GM19043 (cell line): ENCODE results near the gene SLC35F6.
"Not testable (repeated sequence)": the region's sequence is repeated elsewhere in the genome, so short reads cannot be mapped to it uniquely, and the experiment has no call there.

Source experiments
- ATAC-seq: cut with Tn5 transposase; IDR thresholded peaks from one replicate; pipeline ENCODE4 v1.9.1; 2021; ENCODE audit warnings: low read depth; ENCODE audit not compliant: unreplicated experiment

The SLC35F6 gene

GRCh38 chr2:26780203-26780760, 16.2 kb downstream of the SLC35F6 start:
- no peak for ATAC-seq

- no peak for ATAC-seq
These were observed 19.0 kb downstream of the SLC35F6 start for GRCh38 chr2:26782876-26783704.

- ATAC-seq: no peak
These were observed 20.6 kb downstream of the SLC35F6 start for GRCh38 chr2:26784570-26785234.

DNA sequence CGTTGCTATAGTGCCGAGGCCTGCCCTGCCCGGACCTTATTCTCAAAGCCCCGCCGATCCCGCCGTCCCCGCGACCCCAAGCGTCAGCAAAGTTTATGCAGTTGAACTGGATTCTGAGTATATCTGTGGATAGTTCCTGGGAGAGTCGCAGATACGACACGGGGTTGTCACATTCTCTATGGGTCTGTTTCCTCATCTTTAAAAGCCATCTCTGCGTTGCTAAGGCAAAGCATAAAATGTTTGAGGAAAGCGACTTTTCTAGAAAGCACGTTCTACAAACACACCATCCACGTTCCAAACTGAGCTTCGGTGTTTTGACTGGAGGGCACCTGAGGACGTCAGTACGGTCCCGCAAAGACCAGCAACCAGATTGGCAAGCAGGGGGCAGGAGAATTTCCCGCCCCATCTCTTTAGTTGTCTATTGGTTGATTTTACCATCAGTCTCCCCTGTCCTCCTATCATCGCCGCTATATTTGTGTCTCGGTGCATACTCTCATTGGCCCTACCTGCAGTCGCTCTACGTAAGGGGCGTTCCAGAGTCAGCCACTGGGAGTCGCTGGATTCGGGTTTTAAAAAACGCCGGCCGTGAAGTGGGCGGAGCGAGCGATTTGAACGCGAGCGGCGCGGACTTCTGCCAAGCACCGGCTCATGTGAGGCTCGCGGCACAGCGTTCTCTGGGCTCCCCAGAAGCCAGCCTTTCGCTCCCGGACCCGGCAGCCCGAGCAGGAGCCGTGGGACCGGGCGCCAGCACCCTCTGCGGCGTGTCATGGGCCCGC, 21.5 kb downstream of the SLC35F6 start, which contains the start of gene CENPA:
CENPA (plus strand) TSS at position 626 of the 776 bp plus-strand sequence; CDS start at position 767, 141 bp downstream.
- ATAC-seq: peak; percentile 99

DNA sequence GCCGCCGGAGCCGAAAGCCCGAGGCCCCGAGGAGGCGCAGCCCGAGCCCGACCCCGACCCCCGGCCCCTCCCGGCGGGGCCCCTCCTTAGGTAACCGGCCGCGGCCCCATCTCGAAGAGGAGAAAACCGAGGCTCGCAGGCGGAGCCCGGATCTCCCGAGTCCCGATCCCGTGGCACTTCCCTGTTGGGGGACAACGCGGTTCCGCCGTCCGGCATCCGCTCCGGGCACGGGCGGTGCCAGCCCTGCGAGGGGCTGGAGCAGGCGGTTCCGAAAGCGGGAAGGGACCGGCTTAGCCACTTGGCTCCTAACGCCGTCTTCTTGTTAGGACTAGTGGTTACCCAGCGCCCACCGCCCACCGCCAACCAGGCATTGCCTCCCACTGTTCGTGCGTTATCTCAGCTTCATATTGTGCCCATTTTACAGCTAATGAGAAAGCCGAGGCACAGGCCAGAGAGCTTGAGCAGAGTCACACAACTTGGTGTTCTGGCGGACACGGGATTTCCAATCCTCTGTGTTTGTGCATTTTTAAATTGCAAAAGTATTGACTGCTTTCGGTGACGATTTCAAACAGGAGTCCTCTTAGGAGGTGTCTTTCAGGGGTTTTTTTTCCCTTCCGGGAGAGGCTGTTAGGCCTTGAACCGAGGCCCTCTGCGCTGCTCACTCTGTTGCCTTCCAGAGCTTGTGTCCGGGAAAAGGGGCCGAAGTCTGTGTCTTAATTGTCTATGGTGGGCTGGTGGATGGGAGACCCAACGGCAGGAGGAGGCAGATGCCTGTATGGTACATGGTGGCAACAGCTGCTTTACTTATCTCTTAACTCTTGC, 22.3 kb downstream of the SLC35F6 start:
- no peak for ATAC-seq

DNA sequence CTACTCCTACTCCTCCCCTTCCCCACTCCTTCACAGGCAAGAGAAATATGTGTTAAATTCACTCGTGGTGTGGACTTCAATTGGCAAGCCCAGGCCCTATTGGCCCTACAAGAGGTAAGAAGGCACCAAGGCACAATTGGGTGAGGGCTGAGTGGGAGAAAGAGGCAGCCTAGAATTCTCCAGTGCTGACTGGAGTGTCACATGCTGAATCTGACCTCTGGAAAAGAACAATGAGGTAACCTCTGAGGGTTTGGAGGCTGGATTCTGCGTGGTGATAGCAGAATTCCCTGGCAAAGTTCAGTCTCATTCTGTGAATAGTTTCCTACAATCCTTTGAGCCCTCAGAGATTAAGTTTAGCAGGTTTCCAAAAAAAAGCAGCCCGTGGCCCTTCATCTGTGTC, 28.6 kb downstream of the SLC35F6 start:
- ATAC-seq: no peak

DNA sequence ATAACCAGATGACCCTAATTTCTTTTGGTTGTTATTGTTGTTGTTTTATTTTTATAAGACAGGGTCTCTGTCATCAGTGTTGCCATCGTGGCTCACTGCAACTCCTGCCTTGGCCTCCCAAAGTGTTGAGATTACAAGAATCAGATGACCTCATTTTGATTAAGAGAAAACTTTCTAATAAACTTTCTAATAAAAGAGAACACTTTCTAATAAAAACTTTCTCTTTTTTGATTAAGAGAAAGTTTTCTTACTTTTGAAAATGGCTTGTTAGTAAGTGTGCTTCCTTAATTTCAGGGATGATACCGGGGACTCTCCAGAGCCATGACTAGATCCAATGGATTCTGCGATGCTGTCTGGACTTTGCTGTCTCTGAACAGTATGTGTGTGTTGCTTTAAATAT, 29.4 kb downstream of the SLC35F6 start:
- no peak for ATAC-seq

DNA sequence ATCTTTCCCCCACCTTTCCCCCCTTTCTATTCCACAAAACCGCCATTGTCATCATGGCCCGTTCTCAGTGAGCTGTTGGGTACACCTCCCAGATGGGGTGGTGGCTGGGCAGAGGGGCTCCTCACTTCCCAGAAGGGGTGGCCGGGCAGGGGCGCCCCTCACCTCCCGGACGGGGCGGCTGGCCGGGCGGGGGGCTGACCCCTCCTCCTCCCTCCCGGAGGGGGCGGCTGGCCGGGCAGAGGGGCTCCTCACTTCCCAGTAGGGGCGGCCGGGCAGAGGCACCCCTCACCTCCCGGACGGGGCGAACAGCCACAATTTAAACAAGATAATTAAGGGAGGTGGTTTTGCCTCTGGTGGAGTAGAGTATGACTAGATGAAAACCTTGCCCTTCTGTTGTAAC, 31.1 kb downstream of the SLC35F6 start:
- ATAC-seq: not testable (repeated sequence)

DNA sequence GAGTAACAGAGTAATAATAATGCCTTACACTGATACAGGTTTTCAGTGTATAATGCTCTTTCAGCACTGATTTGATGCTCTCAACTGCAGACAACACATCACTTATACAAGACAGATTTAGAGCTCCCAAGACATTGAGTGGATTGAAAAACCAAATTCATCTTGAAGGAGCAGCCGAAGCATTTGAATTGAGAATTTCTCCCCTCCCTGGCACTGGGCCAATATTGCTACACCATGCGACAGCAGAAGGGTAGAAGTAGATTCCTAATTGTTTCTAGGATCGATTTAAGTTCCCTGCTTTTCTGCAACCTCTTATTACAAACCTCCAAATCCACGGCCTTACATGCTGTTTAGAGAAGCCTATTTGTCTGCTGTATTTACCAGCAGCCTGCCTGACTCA, 37.2 kb downstream of the SLC35F6 start:
- ATAC-seq: no peak

GRCh38 chr2:26801796-26802195, 37.7 kb downstream of the SLC35F6 start:
- ATAC-seq: no peak

DNA sequence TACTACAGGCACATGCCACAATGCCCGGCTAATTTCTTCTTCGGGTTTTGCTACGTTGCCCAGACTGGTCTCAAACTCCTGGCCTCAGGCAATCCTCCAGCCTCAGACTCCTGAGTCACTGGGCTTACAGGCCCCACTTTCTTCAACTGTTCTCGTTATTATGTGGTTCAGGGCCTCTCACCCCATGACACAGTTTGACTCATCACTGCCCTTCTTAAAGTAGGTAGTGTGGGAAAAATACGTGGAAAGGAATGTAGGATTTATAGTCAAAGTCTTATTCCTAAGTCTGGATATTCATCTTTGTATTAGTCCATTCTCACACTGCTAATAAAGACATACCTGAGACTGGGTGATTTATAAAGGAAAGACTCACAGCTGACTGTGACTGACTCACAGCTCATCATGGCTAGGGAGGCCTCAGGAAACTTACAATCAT, 41.2 kb downstream of the SLC35F6 start:
- ATAC-seq: no peak

DNA sequence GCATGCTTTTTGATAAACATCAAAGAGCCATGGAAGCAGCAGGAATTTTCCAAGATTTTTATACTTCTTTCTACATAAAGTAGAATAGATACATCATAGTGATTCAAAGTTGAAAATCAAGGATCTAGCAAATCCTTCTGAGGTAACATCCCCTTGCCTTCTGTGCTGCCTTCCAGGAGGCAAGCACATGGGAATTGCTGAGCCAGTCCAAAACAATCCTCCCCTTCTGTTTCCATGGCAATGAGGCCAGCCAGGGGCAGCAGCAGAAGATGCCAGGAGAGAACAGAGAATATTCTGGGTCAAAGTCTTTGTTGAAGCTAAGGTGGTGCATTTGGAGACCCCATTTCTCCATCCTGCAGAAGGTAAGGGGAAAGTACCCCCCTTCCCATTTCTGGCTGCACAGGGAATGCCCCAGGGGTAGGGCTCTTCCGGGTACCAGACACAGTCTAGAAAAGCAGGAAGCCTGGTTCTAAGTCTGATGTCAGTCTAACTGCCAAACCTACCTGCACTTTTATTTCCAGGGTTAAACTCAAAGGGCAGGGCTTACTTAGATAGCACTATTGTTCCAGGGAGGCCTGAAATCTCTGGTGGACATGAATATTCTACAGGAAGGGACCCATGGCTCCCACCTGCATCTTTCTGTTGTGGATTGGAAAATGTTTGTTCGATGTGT, 43.8 kb downstream of the SLC35F6 start:
- no peak for ATAC-seq

GRCh38 chr2:26809211-26809610, 45.1 kb downstream of the SLC35F6 start:
- no peak for ATAC-seq

GRCh38 chr2:26809876-26810577, 45.9 kb downstream of the SLC35F6 start:
- ATAC-seq: no peak

- ATAC-seq: no peak
These were observed 47.2 kb downstream of the SLC35F6 start for GRCh38 chr2:26811261-26811660.

DNA sequence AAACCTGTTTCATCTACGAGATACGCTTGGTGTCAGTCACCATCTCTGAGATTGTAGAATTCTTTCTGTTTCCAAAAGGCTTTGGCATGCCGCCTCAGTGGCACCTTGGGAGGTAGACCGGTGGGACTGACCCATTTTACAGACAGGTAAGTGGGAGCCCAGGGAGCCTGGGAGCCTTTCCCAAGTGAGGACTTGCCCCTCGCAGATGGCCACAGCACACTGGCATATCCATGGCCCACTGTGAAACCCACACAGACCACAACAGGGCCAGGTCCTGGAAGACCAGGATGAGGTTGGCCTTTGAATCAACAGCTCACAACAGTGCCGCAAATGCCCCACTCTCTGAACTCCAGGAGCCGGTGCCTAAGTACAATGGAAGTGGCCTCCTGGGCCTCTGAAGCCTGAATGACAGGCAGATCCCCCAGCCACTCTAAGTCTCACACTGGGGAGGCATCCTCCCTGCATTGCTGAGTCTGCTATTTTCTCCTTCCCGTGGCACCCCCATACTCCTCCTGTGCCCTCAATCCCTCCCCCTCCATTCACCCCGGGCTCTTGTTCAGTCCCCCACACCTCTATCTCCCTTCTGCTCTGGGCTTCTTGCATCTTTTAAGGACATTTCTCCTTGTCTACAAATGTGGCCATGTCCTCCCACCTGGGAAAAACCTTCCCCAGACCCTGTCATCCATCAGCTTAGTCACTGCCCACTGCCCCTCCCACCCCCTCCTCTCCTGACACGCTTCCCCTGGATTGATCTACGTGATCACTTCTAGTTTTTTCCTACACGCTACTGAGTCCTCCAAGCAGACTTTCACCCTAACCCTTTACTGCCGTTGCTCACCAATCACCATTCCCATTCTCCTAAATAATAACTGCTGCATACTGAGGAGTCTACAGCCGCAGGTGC, 48.0 kb downstream of the SLC35F6 start:
- ATAC-seq: no peak

DNA sequence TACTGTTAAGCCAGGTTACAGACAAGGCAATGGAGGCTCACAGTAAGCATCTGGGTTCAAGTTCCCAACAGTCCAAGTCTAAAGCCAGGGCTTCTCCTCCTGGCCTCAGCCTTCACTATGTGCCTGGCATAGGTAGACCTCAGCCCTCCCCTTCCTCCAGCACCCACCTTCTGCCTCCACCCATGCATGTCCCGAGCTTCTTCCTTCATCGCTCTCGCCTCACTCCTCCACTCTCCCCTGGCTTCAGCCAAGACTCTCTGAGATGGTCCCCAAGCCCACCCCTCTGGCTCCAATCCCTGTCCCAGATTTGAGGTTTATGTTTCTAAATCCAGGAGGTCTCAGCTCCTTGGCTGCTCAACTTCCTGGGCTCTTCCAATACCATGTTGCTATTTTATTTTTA, 48.6 kb downstream of the SLC35F6 start:
- no peak for ATAC-seq
